NCI-H2107 treated with DMSO at 0.1 percent for 48 hours (cell line): Measurements from ENCODE around the gene TAF1.
"Not testable (repeated sequence)": the region's sequence is repeated elsewhere in the genome, so short reads cannot be mapped to it uniquely, and the experiment has no call there.

Experiments
- DNase-seq: peaks from one replicate; lab custom pipeline; 2025; ENCODE audit not compliant: unreplicated experiment; lab: John Stamatoyannopoulos, UW

The TAF1 gene

GRCh38 chrX:71438750-71439149 is 72.6 kb downstream of the TAF1 start:
- DNase-seq, result no peak

GRCh38 chrX:71439420-71439819 is 73.3 kb downstream of the TAF1 start:
- DNase-seq, result no peak

GRCh38 chrX:71439896-71440295 is 73.7 kb downstream of the TAF1 start:
- no peak for DNase-seq

- no peak for DNase-seq
Measured at GRCh38 chrX:71440401-71440800, 74.2 kb downstream of the TAF1 start.

GRCh38 chrX:71441809-71442208 is 75.7 kb downstream of the TAF1 start:
- not testable (repeated sequence) for DNase-seq

GRCh38 chrX:71450433-71451106 is 84.4 kb downstream of the TAF1 start:
- DNase-seq, result no peak

- not testable (repeated sequence) for DNase-seq
Measured at GRCh38 chrX:71451518-71451917, 85.4 kb downstream of the TAF1 start.

- no peak for DNase-seq
Measured at GRCh38 chrX:71453056-71453455, 86.9 kb downstream of the TAF1 start.

GRCh38 chrX:71454222-71454621 is 88.1 kb downstream of the TAF1 start:
- no peak for DNase-seq

- DNase-seq, result no peak
Measured at GRCh38 chrX:71458866-71459265, 92.7 kb downstream of the TAF1 start.

GRCh38 chrX:71464968-71465367 is 98.8 kb downstream of the TAF1 start:
- no peak for DNase-seq

GRCh38 chrX:71466979-71467523 is 100.9 kb downstream of the TAF1 start:
- no peak for DNase-seq

GRCh38 chrX:71475785-71476540 is 109.8 kb downstream of the TAF1 start:
- DNase-seq, result no peak

- DNase-seq, result no peak
Measured at GRCh38 chrX:71482228-71482958, 116.2 kb downstream of the TAF1 start.

- no peak for DNase-seq
Measured at GRCh38 chrX:71487814-71488213, 121.7 kb downstream of the TAF1 start.

GRCh38 chrX:71489540-71489939 is 123.4 kb downstream of the TAF1 start:
- no peak for DNase-seq

GRCh38 chrX:71492231-71493065 is 126.3 kb downstream of the TAF1 start:
- no peak for DNase-seq

GRCh38 chrX:71493111-71493613 is 127.0 kb downstream of the TAF1 start:
- no peak for DNase-seq

GRCh38 chrX:71495979-71496378 is 129.8 kb downstream of the TAF1 start:
- not testable (repeated sequence) for DNase-seq

- no peak for DNase-seq
Measured at GRCh38 chrX:71496476-71496875, 130.3 kb downstream of the TAF1 start.

- DNase-seq, result not testable (repeated sequence)
Measured at GRCh38 chrX:71502080-71502479, 135.9 kb downstream of the TAF1 start.
